Common myeloid progenitor, CD34-positive (primary cell): ENCODE data around the gene MAP2K5.

Experiments used
- CTCF ChIA-PET: fragments of 350-600 bp; sonication (Branson Sonifier 250); formaldehyde crosslinking; loops from one replicate; lab custom pipeline; 2021; ENCODE audit warnings: antibody characterized with exemption; lab: Charles Lee
- POLR2A ChIA-PET: fragments of 350-600 bp; sonication (Branson Sonifier 250); formaldehyde crosslinking; loops from one replicate; lab custom pipeline; 2021; ENCODE audit warnings: antibody characterized with exemption; lab: Charles Lee
- DNase-seq, 3 donors: peaks; one replicate each; pipeline versions ENCODE4 v3.0.0 to v3.0.0-alpha.2; 2013
- H3K27ac ChIP-seq, 2 experiments: 1 replicate in 1 of 2; 2 replicates in 1 of 2; pipeline ENCODE4 v1.7.0; 2013; ENCODE audit warnings: inconsistent platforms in 2 of 2, low read length in 2 of 2, mild to moderate bottlenecking in 2 of 2, low read depth in 1 of 2, moderate library complexity in 1 of 2; ENCODE audit not compliant: severe bottlenecking in 2 of 2, insufficient read depth in 1 of 2, poor library complexity in 1 of 2
- H3K27me3 ChIP-seq, 5 experiments: replicated peaks in 2 of 5; 1 replicate in 3 of 5; 2 replicates in 2 of 5; pipeline versions ENCODE4 v1.6.1 to v1.7.0; 2013; ENCODE audit warnings: low read length in 4 of 5, mild to moderate bottlenecking in 2 of 5, moderate library complexity in 2 of 5, inconsistent platforms in 1 of 5; ENCODE audit not compliant: insufficient read depth in 5 of 5, control insufficient read depth in 4 of 5
- H3K36me3 ChIP-seq, 4 experiments: 1 replicate in 2 of 4; 2 replicates in 2 of 4; pipeline versions ENCODE4 v1.6.1 to v1.7.0; 2013; ENCODE audit warnings: low read length in 3 of 4, control low read depth in 1 of 4, mild to moderate bottlenecking in 1 of 4; ENCODE audit not compliant: control insufficient read depth in 4 of 4, insufficient read depth in 4 of 4
- H3K4me1 ChIP-seq, 4 experiments: 1 replicate in 3 of 4; 2 replicates in 1 of 4; pipeline versions ENCODE4 v1.6.1 to v1.7.1; 2013; ENCODE audit warnings: low read length in 3 of 4, mild to moderate bottlenecking in 3 of 4, control low read depth in 1 of 4, inconsistent platforms in 1 of 4, moderate library complexity in 1 of 4; ENCODE audit not compliant: control insufficient read depth in 4 of 4, insufficient read depth in 4 of 4; ENCODE audit errors: control extremely low read depth in 1 of 4
- H3K4me3 ChIP-seq, 7 experiments: 1 replicate in 4 of 7; 2 replicates in 3 of 7; pipeline versions ENCODE4 v1.5.1 to v1.7.0; 2013; ENCODE audit warnings: mild to moderate bottlenecking in 7 of 7, low read length in 6 of 7, moderate library complexity in 6 of 7, inconsistent platforms in 2 of 7, low read depth in 2 of 7, control low read depth in 1 of 7; ENCODE audit not compliant: insufficient read depth in 4 of 7, control insufficient read depth in 1 of 7; ENCODE audit errors: extremely low read depth in 1 of 7
- H3K9me3 ChIP-seq, 5 experiments: 1 replicate in 4 of 5; 2 replicates in 1 of 5; pipeline versions ENCODE4 v1.6.1 to v1.7.1; 2013; ENCODE audit warnings: low read length in 4 of 5, mild to moderate bottlenecking in 2 of 5, inconsistent platforms in 1 of 5, low read depth in 1 of 5, moderate library complexity in 1 of 5; ENCODE audit not compliant: control insufficient read depth in 4 of 5, insufficient read depth in 2 of 5; ENCODE audit errors: control extremely low read depth in 1 of 5
- WGBS: methylation state at CpG from one replicate; pipeline ENCODE4 v1.1.5; 2013; ENCODE audit not compliant: insufficient coverage; 5-methylcytosine and 5-hydroxymethylcytosine counted together

The MAP2K5 gene

GRCh38 chr15:67744331-67745072 is 202.0 kb downstream of the MAP2K5 start:
- Histone ChIP-seq H3K36me3 (no peaks in the 10 kb centered on the region), H3K4me3 (peak overlapping the region in 4 of 7 experiments; percentile 19 to 64 (median 30)), H3K4me1 (peaks cover 0 to 52% (median 15%) of the 10 kb centered on the region in 4 experiments), H3K27ac (peak overlapping the region in 1 of 2 experiments; percentile 53), H3K9me3 (no peaks in the 10 kb centered on the region), H3K27me3 (no peaks in the 10 kb centered on the region)
- no CpG with 5 or more reads among the region's 1 CpG for WGBS
- CTCF ChIA-PET: interaction anchor here (0.6 kb wide), 1 partner anchor 147 kb away, joined by 3 read pairs; no protein-coding TSS in a partner anchor
- peak in 2 of 3 donors; percentile 61 to 70 for DNase-seq
- POLR2A ChIA-PET: no interaction called here

GRCh38 chr15:67745073-67746006 is 202.8 kb downstream of the MAP2K5 start:
- WGBS: 90% methylated on average over 2 of the region's 4 CpGs
- DNase-seq: no peak
- POLR2A ChIA-PET: no interaction called here
- peaks cover 0 to 48% (median 15%) of the 10 kb centered on the region in 4 experiments for H3K4me1 ChIP-seq
- no peaks in the 10 kb centered on the region for H3K27me3 ChIP-seq
- no peak overlapping the region for H3K27ac ChIP-seq
- H3K9me3 ChIP-seq: no peaks in the 10 kb centered on the region
- CTCF ChIA-PET: interaction anchor here (0.6 kb wide), 1 partner anchor 148 kb away, joined by 3 read pairs; no protein-coding TSS in a partner anchor
- H3K36me3 ChIP-seq: no peaks in the 10 kb centered on the region
- no peak overlapping the region for H3K4me3 ChIP-seq

- Histone ChIP-seq H3K27me3 (no peaks in the 10 kb centered on the region), H3K9me3 (no peaks in the 10 kb centered on the region), H3K4me3 (no peak overlapping the region), H3K27ac (no peak overlapping the region), H3K36me3 (no peaks in the 10 kb centered on the region), H3K4me1 (peaks cover 0 to 46% (median 15%) of the 10 kb centered on the region in 4 experiments)
- DNase-seq: no peak
- CTCF ChIA-PET: no interaction called here
- POLR2A ChIA-PET: no interaction called here
- no CpG with 5 or more reads among the region's 1 CpG for WGBS
These were observed 203.5 kb downstream of the MAP2K5 start for GRCh38 chr15:67746022-67746421.

- WGBS: 92% methylated on average over 2 of the region's 4 CpGs
- H3K27me3 ChIP-seq: no peaks in the 10 kb centered on the region
- no peaks in the 10 kb centered on the region for H3K9me3 ChIP-seq
- ChIA-PET POLR2A (no interaction called here), CTCF (no interaction called here)
- no peak overlapping the region for H3K27ac ChIP-seq
- no peaks in the 10 kb centered on the region for H3K36me3 ChIP-seq
- peaks cover 0 to 41% (median 13%) of the 10 kb centered on the region in 4 experiments for H3K4me1 ChIP-seq
- H3K4me3 ChIP-seq: no peak overlapping the region
- DNase-seq: no peak
These were observed 203.9 kb downstream of the MAP2K5 start for GRCh38 chr15:67746450-67746849.

- WGBS: no CpG with 5 or more reads among the region's 3 CpGs
- CTCF ChIA-PET: interaction anchor here (1.3 kb wide), 2 partner anchors 13 to 29 kb away, joined by 3 read pairs; no protein-coding TSS in a partner anchor
- peaks cover 0 to 33% (median 12%) of the 10 kb centered on the region in 4 experiments for H3K4me1 ChIP-seq
These were observed 205.4 kb downstream of the MAP2K5 start for GRCh38 chr15:67747921-67748320.

GRCh38 chr15:67750371-67750770 is 207.9 kb downstream of the MAP2K5 start:
- peaks cover 0 to 25% (median 3%) of the 10 kb centered on the region in 4 experiments for H3K4me1 ChIP-seq
- 90% methylated on average over 4 of the region's 4 CpGs for WGBS
- no peaks in the 10 kb centered on the region for H3K27me3 ChIP-seq
- CTCF ChIA-PET: interaction anchor here (0.5 kb wide), 1 partner anchor 37 kb away, joined by 3 read pairs; no protein-coding TSS in a partner anchor
- no peaks in the 10 kb centered on the region for H3K9me3 ChIP-seq
- no peak overlapping the region for H3K27ac ChIP-seq
- H3K36me3 ChIP-seq: no peaks in the 10 kb centered on the region
- no peak for DNase-seq
- POLR2A ChIA-PET: no interaction called here
- no peak overlapping the region for H3K4me3 ChIP-seq

More at GRCh38 chr15:67747921-67748320, 205.4 kb downstream of the MAP2K5 start:
- no peak overlapping the region for H3K27ac ChIP-seq
- H3K4me3 ChIP-seq: no peak overlapping the region
- no peaks in the 10 kb centered on the region for H3K27me3 ChIP-seq
- no peaks in the 10 kb centered on the region for H3K36me3 ChIP-seq
- no peaks in the 10 kb centered on the region for H3K9me3 ChIP-seq
- POLR2A ChIA-PET: no interaction called here
- DNase-seq: no peak
